NB4 (cell line): ENCODE measurements around the gene HAAO.

Experiments
- DNase-seq: peaks from one replicate; pipeline ENCODE4 v3.0.0; 2010; ENCODE audit warnings: low read depth
- H3K4me3 ChIP-seq: one replicate; pipeline ENCODE4 v1.5.1; 2011; ENCODE audit warnings: mild to moderate bottlenecking, low read depth, low read length, moderate library complexity
- CTCF ChIP-seq: IDR thresholded peaks from one replicate; pipeline ENCODE4 v1.5.1; 2012; ENCODE audit warnings: low read depth, low read length
- MAX ChIP-seq: IDR thresholded peaks from 2 replicates; pipeline ENCODE4 v1.6.1; 2011; ENCODE audit warnings: low read depth, low read length
- MYC ChIP-seq: IDR thresholded peaks from 2 replicates; pipeline ENCODE4 v1.6.1; 2011; ENCODE audit warnings: low read depth, low read length
- POLR2A ChIP-seq: IDR thresholded peaks from 2 replicates; pipeline ENCODE4 v1.6.1; 2011; ENCODE audit warnings: mild to moderate bottlenecking; ENCODE audit not compliant: insufficient read length; ENCODE audit errors: extremely low read depth

HAAO gene

GRCh38 chr2:42815726-42816125, 23.3 kb upstream of the HAAO start:
- H3K4me3 ChIP-seq: no peak overlapping the region
- TF ChIP-seq POLR2A (no peak), CTCF (no peak), MYC (no peak)
- no peak for DNase-seq

GRCh38 chr2:42813763-42814162, 21.4 kb upstream of the HAAO start:
- DNase-seq: peak; percentile 71
- TF ChIP-seq CTCF (no peak), POLR2A (no peak), MAX (no peak), MYC (no peak)
- no peak overlapping the region for H3K4me3 ChIP-seq

- peak; percentile 42 for DNase-seq
- TF ChIP-seq CTCF (peak; percentile 13), MAX (no peak), MYC (no peak)
- no peak overlapping the region for H3K4me3 ChIP-seq
Measured at GRCh38 chr2:42812899-42813479, 20.6 kb upstream of the HAAO start.

GRCh38 chr2:42810971-42811811, 18.8 kb upstream of the HAAO start:
- H3K4me3 ChIP-seq: peak overlapping the region; percentile 65
- DNase-seq: peak; percentile 64
- TF ChIP-seq MAX: no peak
- TF ChIP-seq CTCF: no peak

- peak; percentile 97 for DNase-seq
- peak; percentile 82 for TF ChIP-seq MAX
- TF ChIP-seq POLR2A: peak; percentile 43
- TF ChIP-seq MYC: peak; percentile 52
- no peak for TF ChIP-seq CTCF
- H3K4me3 ChIP-seq: peak overlapping the region; percentile 65
Measured at GRCh38 chr2:42810121-42810970, 18.0 kb upstream of the HAAO start.
